ENCODE results near the gene SHE. TPM values are rescaled to one million over a fixed set of nuclear protein-coding genes. Genes with fewer than 3 reads are reported as not detected.

SHE gene
- total and polyA plus RNA-seq, 2 of the 8 experiments (the other 6 are each of a cell fraction or from before 2014, with no cell fraction given), result 0.44 to 0.45 TPM

DNA sequence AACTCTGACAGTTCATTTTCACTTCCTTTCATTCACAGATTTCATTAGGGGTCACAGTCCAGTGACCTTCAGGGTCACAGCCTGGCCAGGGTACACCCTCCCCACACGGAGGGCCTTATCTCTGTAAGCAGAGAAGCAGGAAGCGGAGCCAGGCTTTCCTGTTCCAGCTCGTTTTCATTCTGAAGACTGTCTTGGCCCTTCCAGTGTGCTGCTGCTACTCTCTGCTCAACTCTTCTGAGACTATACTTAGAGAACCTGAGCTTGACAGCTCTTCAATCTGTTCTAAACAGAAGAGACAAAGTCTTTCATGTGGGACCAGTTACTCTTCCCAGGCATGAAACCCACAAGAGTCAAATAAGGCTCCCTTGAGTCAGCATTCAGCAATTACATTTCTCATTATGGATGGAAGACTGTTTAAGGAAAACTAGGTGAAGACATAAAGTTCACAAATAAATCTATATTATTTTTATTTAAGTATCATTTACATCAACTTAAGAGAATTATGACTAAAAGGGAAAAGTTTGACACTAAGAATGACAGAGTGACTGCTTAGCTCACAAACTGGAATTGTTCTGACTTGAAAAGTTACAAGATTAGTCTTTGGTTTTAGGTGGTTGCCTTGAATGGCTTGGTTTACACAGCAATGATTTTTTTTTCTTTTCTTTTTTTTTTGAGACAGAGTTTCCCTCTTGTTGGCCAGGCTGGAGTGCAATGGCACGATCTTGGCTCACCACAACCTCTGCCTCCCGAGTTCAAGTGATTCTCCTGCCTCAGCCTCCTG lies 5.0 kb downstream of the SHE start:
- peak overlapping the region; percentile 78; the same call in 1 of the 2 replicates for H2AFZ ChIP-seq (ENCODE audit: low read length)
- no peak overlapping the region for H3K27ac ChIP-seq (ENCODE audit: low read depth, low read length)
- TF ChIP-seq FOSL1 (IDR thresholded peaks at IDR 0.05; ENCODE audit: insufficient read depth, low read depth, low read length) (no peak), POLR2AphosphoS5 (IDR thresholded peaks at IDR 0.05; ENCODE audit: low read depth, low read length) (no peak), HDAC2 (IDR thresholded peaks at IDR 0.05; ENCODE audit: borderline replicate concordance in 1 of 2, low read depth in 2 of 2, low read length in 2 of 2) (no peak), ATF3 (IDR thresholded peaks at IDR 0.05; ENCODE audit: insufficient read depth, low read depth, low read length) (no peak), USF2 (IDR thresholded peaks at IDR 0.05; ENCODE audit: low read length) (no peak), TCF12 (IDR thresholded peaks at IDR 0.05; ENCODE audit: low read depth, low read length) (no peak), POU5F1 (IDR thresholded peaks at IDR 0.05; ENCODE audit: low read depth, low read length) (no peak), RXRA (IDR thresholded peaks at IDR 0.05; ENCODE audit: insufficient read depth, low read depth, low read length) (no peak), JUN (IDR thresholded peaks at IDR 0.05; ENCODE audit: low read depth, low read length) (no peak)
- TF ChIP-seq, protein P1, sequence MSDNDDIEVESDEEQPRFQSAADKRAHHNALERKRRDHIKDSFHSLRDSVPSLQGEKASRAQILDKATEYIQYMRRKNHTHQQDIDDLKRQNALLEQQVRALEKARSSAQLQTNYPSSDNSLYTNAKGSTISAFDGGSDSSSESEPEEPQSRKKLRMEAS (IDR thresholded peaks at IDR 0.05), result no peak

More for the DNA sequence above, 5.0 kb downstream of the SHE start:
- ChIA-PET POLR2A (ENCODE audit: partially characterized antibody) (no interaction called here), CTCF (ENCODE audit: partially characterized antibody) (interaction anchor here (1.0 to 1.6 kb wide), 4 partner anchors 10 to 49 kb away, joined by 3 to 4 read pairs (median 4); no protein-coding TSS in a partner anchor)
- FAIRE-seq, result no peak
- Histone ChIP-seq H3K79me2 (ENCODE audit: control insufficient read depth in 1 of 2, insufficient read depth in 2 of 2, low read length in 2 of 2) (no peaks in the 10 kb centered on the region), H2AK5ac (ENCODE audit: low read depth, low read length) (no peak overlapping the region), H4K8ac (ENCODE audit: extremely low read depth, insufficient read depth, low read length) (no peak overlapping the region), H3K18ac (ENCODE audit: extremely low read depth, low read length) (no peak overlapping the region), H3K23ac (ENCODE audit: insufficient read length) (no peak overlapping the region), H3K9me3 (ENCODE audit: insufficient read depth in 2 of 2, low read depth in 1 of 2, low read length in 1 of 2) (no peaks in the 10 kb centered on the region), H4K20me1 (replicated peaks in 1 of 2; ENCODE audit: control insufficient read depth in 1 of 2, insufficient read depth in 2 of 2, low read length in 2 of 2) (no peaks in the 10 kb centered on the region), H3K4me3 (ENCODE audit: extremely low read depth in 1 of 4, insufficient read depth in 2 of 4, low read depth in 3 of 4, low read length in 4 of 4) (no peak overlapping the region), H3K56ac (replicated peaks; ENCODE audit: insufficient read length, low read depth, low read length) (no peak overlapping the region), H3K79me1 (ENCODE audit: low read depth, low read length) (no peaks in the 10 kb centered on the region), H2BK120ac (replicated peaks; ENCODE audit: low read depth, low read length) (no peak overlapping the region), H2BK12ac (ENCODE audit: low read depth, low read length) (no peak overlapping the region), H2BK5ac (ENCODE audit: low read depth, low read length) (no peak overlapping the region), H3K14ac (ENCODE audit: insufficient read length) (no peak overlapping the region), H3K23me2 (ENCODE audit: low read depth, low read length) (peaks cover 4% of the 10 kb centered on the region; the same call in 1 of the 2 replicates), H3K4me1 (replicated peaks in 1 of 4; ENCODE audit: control insufficient read depth in 3 of 4, insufficient read depth in 4 of 4, low read length in 3 of 4) (peaks cover 0 to 7% (median 1%) of the 10 kb centered on the region in 4 experiments; a peak in 2 of 7 replicates), H4K5ac (ENCODE audit: insufficient read length, low read depth, low read length) (no peak overlapping the region), H3K4ac (replicated peaks; ENCODE audit: insufficient read length, low read depth, low read length) (no peak overlapping the region), H3K27me3 (replicated peaks in 1 of 4; ENCODE audit: control insufficient read depth in 3 of 4, extremely low read depth in 1 of 4, insufficient read depth in 3 of 4, low read length in 3 of 4) (peaks cover 24 to 38% (median 31%) of the 10 kb centered on the region in 4 experiments), H3K36me3 (ENCODE audit: control insufficient read depth in 2 of 4, insufficient read depth in 4 of 4, low read length in 3 of 4) (peaks cover 0 to 5% (median 0%) of the 10 kb centered on the region in 4 experiments; a peak in 2 of 8 replicates), H2BK20ac (ENCODE audit: low read length) (no peak overlapping the region), H3K4me2 (ENCODE audit: insufficient read depth in 1 of 2, low read depth in 2 of 2, low read length in 2 of 2) (no peak overlapping the region), H2BK15ac (ENCODE audit: low read length) (no peak overlapping the region), H3K9ac (replicated peaks in 1 of 4; ENCODE audit: extremely low read depth in 1 of 4, low read depth in 3 of 4, low read length in 3 of 4) (no peak overlapping the region), H4K91ac (replicated peaks; ENCODE audit: insufficient read length, low read length) (no peak overlapping the region)
- 79% methylated on average over 5 of the region's 5 CpGs; no CpG with 5 or more reads in 1 of the 2 experiments for WGBS, 2 experiments (ENCODE audit: extremely low coverage in 1 of 2, insufficient coverage in 1 of 2, insufficient read length in 1 of 2, insufficient replicate concordance in 2 of 2, low coverage in 1 of 2, low lambda C conversion rate in 2 of 2, missing lambda C conversion rate in 1 of 2)
- no peak for DNase-seq (ENCODE audit: low read depth in 1 of 2, low spot score in 2 of 2)

All from H1 (cell line).